ENCODE results near the gene CABLES1. TPM values are rescaled to one million over a fixed set of nuclear protein-coding genes. Genes with fewer than 3 reads are reported as not detected.
"Not testable (repeated sequence)": the region's sequence is repeated elsewhere in the genome, so short reads cannot be mapped to it uniquely, and the experiment has no call there.

CABLES1 gene
- total RNA-seq, 1 donor from 2014 or later: 2.3 TPM

DNA sequence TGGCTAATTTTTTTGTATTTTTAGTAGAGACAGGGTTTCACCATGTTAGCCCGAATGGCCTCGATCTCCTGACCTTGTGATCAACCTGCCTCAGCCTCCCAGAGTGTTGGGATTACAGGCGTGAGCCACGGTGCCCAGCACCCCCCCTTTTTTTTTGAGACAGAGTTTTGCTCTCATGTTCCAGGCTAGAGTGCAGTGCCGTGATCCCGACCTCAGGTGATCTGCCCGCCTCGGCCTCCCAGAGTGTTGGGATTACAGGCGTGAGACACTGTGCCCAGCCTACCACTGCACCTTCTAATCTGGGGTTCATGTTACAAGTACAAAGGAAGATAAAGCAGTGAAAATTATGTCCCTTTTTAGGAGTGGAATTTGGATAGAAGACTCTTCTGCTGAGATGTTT, 41.5 kb upstream of the CABLES1 start:
- TF ChIP-seq, protein P1, sequence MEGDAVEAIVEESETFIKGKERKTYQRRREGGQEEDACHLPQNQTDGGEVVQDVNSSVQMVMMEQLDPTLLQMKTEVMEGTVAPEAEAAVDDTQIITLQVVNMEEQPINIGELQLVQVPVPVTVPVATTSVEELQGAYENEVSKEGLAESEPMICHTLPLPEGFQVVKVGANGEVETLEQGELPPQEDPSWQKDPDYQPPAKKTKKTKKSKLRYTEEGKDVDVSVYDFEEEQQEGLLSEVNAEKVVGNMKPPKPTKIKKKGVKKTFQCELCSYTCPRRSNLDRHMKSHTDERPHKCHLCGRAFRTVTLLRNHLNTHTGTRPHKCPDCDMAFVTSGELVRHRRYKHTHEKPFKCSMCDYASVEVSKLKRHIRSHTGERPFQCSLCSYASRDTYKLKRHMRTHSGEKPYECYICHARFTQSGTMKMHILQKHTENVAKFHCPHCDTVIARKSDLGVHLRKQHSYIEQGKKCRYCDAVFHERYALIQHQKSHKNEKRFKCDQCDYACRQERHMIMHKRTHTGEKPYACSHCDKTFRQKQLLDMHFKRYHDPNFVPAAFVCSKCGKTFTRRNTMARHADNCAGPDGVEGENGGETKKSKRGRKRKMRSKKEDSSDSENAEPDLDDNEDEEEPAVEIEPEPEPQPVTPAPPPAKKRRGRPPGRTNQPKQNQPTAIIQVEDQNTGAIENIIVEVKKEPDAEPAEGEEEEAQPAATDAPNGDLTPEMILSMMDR (conservative IDR thresholded peaks at IDR 0.05): no peak
- peaks cover 13% of the 10 kb centered on the region for H3K4me1 Mint-ChIP-seq
- no peak for DNase-seq (ENCODE audit: low read depth, low spot score)
- no peak overlapping the region for H3K4me3 Mint-ChIP-seq
- no peaks in the 10 kb centered on the region for H3K36me3 Mint-ChIP-seq (ENCODE audit: low read depth)
- no peaks in the 10 kb centered on the region for H3K9me3 Mint-ChIP-seq
- H3K27me3 Mint-ChIP-seq (ENCODE audit: low read depth): peaks cover 54% of the 10 kb centered on the region
- H3K27ac Mint-ChIP-seq (ENCODE audit: unreplicated experiment): no peak overlapping the region

DNA sequence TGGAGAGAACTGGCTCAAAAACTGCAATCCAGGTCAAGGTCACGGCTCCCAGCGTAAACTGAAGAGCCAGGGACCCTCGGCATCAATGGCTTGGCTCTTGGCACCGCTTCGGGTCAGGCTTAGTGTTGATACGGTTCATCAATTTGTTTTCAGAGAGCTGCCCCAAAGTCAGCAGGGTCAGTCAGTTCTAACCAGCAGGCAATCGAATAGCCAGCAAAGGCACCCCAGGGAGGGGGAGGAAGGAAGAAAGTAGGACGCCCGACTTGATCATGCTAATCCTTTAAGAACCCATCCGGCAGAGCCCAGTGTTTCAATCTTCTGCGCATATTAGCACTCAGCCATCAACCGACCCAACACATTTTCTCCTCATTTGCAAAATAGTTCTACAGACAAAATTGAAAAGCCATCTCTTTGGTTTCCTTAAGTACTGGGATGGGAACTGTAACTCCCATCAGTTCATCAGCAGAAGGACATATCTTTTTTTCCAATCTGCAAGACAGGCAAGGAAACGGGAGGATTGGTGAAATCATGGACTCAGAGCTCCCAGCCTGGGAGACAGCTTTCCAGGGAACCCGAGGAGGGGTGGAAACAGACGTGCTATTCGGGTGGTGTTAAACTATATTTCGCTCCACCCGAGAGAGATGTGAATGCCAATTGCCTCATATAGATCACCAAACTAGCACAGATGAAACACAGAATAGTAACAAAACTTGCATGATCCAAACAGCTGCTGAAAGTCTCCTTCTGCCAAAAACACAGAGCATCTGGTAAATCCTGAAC, 40.7 kb upstream of the CABLES1 start:
- H3K36me3 Mint-ChIP-seq (ENCODE audit: low read depth): no peaks in the 10 kb centered on the region
- H3K27me3 Mint-ChIP-seq (ENCODE audit: low read depth): peaks cover 54% of the 10 kb centered on the region
- no peaks in the 10 kb centered on the region for H3K9me3 Mint-ChIP-seq
- peak; percentile 8 for DNase-seq (ENCODE audit: low read depth, low spot score)
- H3K4me1 Mint-ChIP-seq: peaks cover 13% of the 10 kb centered on the region
- TF ChIP-seq, protein P1 (conservative IDR thresholded peaks at IDR 0.05): no peak
- no peak overlapping the region for H3K27ac Mint-ChIP-seq (ENCODE audit: unreplicated experiment)
- H3K4me3 Mint-ChIP-seq: no peak overlapping the region

DNA sequence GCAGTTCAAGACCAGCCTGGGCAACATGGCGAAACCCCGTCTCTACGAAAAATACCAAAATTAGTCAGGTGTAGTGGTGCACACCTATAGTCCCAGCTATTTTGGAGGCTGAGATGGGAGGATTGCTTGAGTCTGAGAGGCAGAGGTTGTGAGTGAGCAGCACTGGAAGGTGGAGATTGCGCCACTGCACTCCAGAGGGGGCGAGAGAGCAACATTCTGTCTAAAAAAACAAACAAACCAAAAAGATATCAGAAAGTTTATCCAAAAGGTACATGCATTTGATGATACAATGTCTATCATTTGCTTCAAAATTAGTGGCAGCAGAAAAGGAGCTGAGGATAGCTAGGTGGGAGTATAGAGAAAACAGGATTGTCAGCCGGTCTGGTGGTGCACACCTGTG, 39.8 kb upstream of the CABLES1 start:
- peaks cover 13% of the 10 kb centered on the region for H3K4me1 Mint-ChIP-seq
- no peak for DNase-seq (ENCODE audit: low read depth, low spot score)
- no peaks in the 10 kb centered on the region for H3K36me3 Mint-ChIP-seq (ENCODE audit: low read depth)
- no peaks in the 10 kb centered on the region for H3K9me3 Mint-ChIP-seq
- peaks cover 49% of the 10 kb centered on the region for H3K27me3 Mint-ChIP-seq (ENCODE audit: low read depth)
- no peak overlapping the region for H3K4me3 Mint-ChIP-seq
- no peak overlapping the region for H3K27ac Mint-ChIP-seq (ENCODE audit: unreplicated experiment)
- TF ChIP-seq, protein P1 (conservative IDR thresholded peaks at IDR 0.05): no peak

DNA sequence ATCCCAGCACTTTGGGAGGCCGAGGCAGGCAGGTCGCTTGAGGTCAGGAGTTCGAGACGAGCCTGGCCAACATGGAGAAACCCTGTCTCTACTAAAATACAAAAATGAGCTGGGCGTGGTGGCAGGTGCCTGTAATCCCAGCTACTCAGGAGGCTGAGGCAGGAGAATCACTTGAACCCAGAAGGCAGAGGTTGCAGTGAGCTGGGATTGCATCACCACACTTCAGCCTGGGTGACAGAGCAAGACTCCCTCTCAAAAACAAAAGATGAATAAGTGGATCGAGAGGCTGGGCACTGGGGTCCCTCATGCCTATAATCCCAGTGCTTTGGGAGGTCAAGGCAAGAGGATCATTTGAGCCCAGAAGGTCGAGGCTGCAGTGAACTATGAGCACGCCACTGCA, 38.3 kb upstream of the CABLES1 start:
- not testable (repeated sequence) for H3K9me3 Mint-ChIP-seq; H3K36me3 Mint-ChIP-seq (ENCODE audit: low read depth); H3K4me3 Mint-ChIP-seq; H3K27ac Mint-ChIP-seq (ENCODE audit: unreplicated experiment); DNase-seq (ENCODE audit: low read depth, low spot score)
- Mint-ChIP-seq H3K4me1 (peaks cover 13% of the 10 kb centered on the region), H3K27me3 (ENCODE audit: low read depth) (peaks cover 47% of the 10 kb centered on the region)

DNA sequence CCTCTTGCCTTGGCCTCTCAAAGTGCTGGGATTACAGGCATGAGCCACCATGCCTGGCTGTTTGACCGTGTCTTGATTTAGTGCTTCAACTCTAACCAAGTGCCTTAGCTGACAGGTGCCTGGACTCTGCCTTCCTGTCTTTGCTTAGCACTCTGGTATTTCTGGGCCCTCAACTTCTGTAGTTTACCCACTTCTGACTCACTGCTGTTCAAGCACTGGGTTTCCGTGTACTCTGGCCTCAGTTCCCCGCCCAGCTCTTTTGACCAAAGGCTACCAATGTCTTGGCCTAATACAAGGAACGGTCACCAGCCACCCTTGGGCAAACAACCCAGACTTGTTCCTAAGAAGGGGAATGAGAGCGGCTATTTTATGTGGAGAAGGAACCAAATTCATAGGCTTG, 35.7 kb upstream of the CABLES1 start:
- peaks cover 30% of the 10 kb centered on the region for H3K27me3 Mint-ChIP-seq (ENCODE audit: low read depth)
- H3K9me3 Mint-ChIP-seq: no peaks in the 10 kb centered on the region
- TF ChIP-seq, protein P1 (conservative IDR thresholded peaks at IDR 0.05): no peak
- no peaks in the 10 kb centered on the region for H3K36me3 Mint-ChIP-seq (ENCODE audit: low read depth)
- no peak overlapping the region for H3K27ac Mint-ChIP-seq (ENCODE audit: unreplicated experiment)
- DNase-seq (ENCODE audit: low read depth, low spot score): no peak
- H3K4me3 Mint-ChIP-seq: no peak overlapping the region
- H3K4me1 Mint-ChIP-seq: peaks cover 3% of the 10 kb centered on the region

DNA sequence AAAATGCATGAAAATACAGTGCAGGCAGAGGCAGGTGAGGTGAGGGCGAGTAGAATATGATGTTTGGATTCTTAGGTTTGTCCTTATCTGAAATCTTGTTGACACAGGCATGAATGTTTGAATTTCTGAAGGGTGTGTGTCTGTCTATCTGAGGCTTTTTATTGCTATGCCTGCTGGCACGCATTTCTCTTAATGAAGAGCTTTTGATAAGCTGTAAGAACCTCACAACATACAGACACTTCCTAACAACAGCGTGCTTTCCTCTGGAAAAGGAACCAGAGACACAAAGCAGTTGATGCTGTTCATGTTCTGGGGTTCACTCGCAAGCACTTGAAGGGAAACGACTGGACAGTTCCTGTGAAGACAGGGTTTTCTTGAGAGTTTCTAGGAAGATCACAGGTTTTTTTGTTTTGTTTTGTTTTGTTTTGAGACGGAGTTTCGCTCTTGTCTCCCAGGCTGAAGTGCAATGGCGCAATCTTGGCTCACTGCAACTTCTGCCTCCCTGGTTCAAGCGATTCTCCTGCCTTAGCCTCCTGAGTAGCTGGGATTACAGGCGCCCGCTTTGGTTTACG, 33.3 kb upstream of the CABLES1 start:
- no peak for DNase-seq (ENCODE audit: low read depth, low spot score)
- Mint-ChIP-seq H3K36me3 (ENCODE audit: low read depth) (no peaks in the 10 kb centered on the region), H3K27me3 (ENCODE audit: low read depth) (peaks cover 10% of the 10 kb centered on the region), H3K9me3 (no peaks in the 10 kb centered on the region), H3K4me1 (peaks cover 9% of the 10 kb centered on the region), H3K4me3 (no peak overlapping the region), H3K27ac (ENCODE audit: unreplicated experiment) (no peak overlapping the region)
- TF ChIP-seq, protein P1 (conservative IDR thresholded peaks at IDR 0.05): no peak

Data from neural crest cell (in vitro differentiated cells).